Hepatocyte (in vitro differentiated cells): Measurements from ENCODE around the gene SLC45A3.

Source experiments
- CTCF ChIP-seq: fragments of 200-600 bp; sonication (generic); IDR thresholded peaks from 2 replicates; pipeline ENCODE4 v1.5.1; 2016; ENCODE audit warnings: antibody characterized with exemption, mild to moderate bottlenecking; ENCODE audit not compliant: poor library complexity
- EZH2 ChIP-seq: fragments of 200-600 bp; sonication (generic); IDR thresholded peaks from 2 replicates; pipeline ENCODE4 v1.6.1; 2016; ENCODE audit warnings: antibody characterized with exemption, mild to moderate bottlenecking, borderline replicate concordance

GRCh38 chr1:205645519-205645918 is 34.8 kb downstream of the SLC45A3 start:
- no peak for TF ChIP-seq CTCF
- TF ChIP-seq EZH2 = no peak
